Measurements from ENCODE around the gene SLC39A2.

DNA sequence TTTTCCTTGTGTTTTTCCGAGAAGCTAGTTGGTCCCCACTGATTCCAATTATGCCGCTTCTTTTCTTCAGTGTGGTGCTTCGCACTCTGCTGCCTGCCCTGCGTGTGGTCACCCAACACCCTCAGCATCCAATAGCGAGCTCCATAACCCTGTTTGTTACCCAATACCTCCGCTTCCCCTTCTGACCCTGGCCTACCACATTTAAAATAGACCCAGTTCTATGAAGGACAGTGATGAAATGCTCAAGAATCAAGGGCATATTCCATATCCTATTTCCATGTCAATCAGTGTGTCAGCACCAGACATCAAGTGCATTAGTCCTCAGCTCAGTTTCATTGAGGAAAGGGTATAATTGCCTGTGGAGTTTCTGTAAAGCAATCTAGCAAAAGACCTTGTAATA, 16.2 kb downstream of the SLC39A2 start:
- TF ChIP-seq, protein P1, sequence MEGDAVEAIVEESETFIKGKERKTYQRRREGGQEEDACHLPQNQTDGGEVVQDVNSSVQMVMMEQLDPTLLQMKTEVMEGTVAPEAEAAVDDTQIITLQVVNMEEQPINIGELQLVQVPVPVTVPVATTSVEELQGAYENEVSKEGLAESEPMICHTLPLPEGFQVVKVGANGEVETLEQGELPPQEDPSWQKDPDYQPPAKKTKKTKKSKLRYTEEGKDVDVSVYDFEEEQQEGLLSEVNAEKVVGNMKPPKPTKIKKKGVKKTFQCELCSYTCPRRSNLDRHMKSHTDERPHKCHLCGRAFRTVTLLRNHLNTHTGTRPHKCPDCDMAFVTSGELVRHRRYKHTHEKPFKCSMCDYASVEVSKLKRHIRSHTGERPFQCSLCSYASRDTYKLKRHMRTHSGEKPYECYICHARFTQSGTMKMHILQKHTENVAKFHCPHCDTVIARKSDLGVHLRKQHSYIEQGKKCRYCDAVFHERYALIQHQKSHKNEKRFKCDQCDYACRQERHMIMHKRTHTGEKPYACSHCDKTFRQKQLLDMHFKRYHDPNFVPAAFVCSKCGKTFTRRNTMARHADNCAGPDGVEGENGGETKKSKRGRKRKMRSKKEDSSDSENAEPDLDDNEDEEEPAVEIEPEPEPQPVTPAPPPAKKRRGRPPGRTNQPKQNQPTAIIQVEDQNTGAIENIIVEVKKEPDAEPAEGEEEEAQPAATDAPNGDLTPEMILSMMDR (IDR thresholded peaks at IDR 0.05; ENCODE audit: poor library complexity), result no peak
- no peak for TF ChIP-seq EZH2phosphoT487 (IDR thresholded peaks at IDR 0.05; ENCODE audit: low read depth, severe bottlenecking, unreplicated experiment)
